A673 (cell line): ENCODE measurements around the gene TOPAZ1.

Experiments used
- EZH2 ChIP-seq: fragments of 200-600 bp; sonication (generic); IDR thresholded peaks from 2 replicates; pipeline ENCODE4 v1.6.1; 2017; ENCODE audit warnings: borderline replicate concordance, low read depth, mild to moderate bottlenecking, mixed read lengths, antibody characterized with exemption, low read length; ENCODE audit not compliant: poor library complexity, severe bottlenecking
- TF ChIP-seq, protein P1 (sequence below): fragments of 300-800, 200-600 bp; sonication (generic); conservative IDR thresholded peaks from 2 replicates; pipeline ENCODE4 v1.5.1; 2017; ENCODE audit warnings: low read depth, mild to moderate bottlenecking, antibody characterized with exemption, low read length, moderate library complexity, mixed read lengths

GRCh38 chr3:44223299-44223698 lies 18.4 kb upstream of the TOPAZ1 start:
- TF ChIP-seq, protein P1, sequence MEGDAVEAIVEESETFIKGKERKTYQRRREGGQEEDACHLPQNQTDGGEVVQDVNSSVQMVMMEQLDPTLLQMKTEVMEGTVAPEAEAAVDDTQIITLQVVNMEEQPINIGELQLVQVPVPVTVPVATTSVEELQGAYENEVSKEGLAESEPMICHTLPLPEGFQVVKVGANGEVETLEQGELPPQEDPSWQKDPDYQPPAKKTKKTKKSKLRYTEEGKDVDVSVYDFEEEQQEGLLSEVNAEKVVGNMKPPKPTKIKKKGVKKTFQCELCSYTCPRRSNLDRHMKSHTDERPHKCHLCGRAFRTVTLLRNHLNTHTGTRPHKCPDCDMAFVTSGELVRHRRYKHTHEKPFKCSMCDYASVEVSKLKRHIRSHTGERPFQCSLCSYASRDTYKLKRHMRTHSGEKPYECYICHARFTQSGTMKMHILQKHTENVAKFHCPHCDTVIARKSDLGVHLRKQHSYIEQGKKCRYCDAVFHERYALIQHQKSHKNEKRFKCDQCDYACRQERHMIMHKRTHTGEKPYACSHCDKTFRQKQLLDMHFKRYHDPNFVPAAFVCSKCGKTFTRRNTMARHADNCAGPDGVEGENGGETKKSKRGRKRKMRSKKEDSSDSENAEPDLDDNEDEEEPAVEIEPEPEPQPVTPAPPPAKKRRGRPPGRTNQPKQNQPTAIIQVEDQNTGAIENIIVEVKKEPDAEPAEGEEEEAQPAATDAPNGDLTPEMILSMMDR: no peak
- no peak for TF ChIP-seq EZH2
